ENCODE data around the gene HMX1.

Gene HMX1

GRCh38 chr4:8855818-8856245 is 15.8 kb downstream of the HMX1 start:
- DNase-seq (ENCODE audit: low spot score): no peak

GRCh38 chr4:8854931-8855330 is 16.7 kb downstream of the HMX1 start:
- DNase-seq (ENCODE audit: low spot score): peak; percentile 38

GRCh38 chr4:8854016-8854415 is 17.6 kb downstream of the HMX1 start:
- no peak for DNase-seq (ENCODE audit: low spot score)

GRCh38 chr4:8853249-8853648 is 18.4 kb downstream of the HMX1 start:
- DNase-seq (ENCODE audit: low spot score): no peak

- DNase-seq (ENCODE audit: low spot score): no peak
These were observed 19.4 kb downstream of the HMX1 start for GRCh38 chr4:8852118-8852704.

- no peak for DNase-seq (ENCODE audit: low spot score)
These were observed 20.1 kb downstream of the HMX1 start for GRCh38 chr4:8851321-8852117.

- no peak for DNase-seq (ENCODE audit: low spot score)
These were observed 20.8 kb downstream of the HMX1 start for GRCh38 chr4:8850830-8851188.

GRCh38 chr4:8850074-8850829 is 21.4 kb downstream of the HMX1 start:
- no peak for DNase-seq (ENCODE audit: low spot score)

- DNase-seq (ENCODE audit: low spot score): no peak
These were observed 22.2 kb downstream of the HMX1 start for GRCh38 chr4:8849266-8850073.

- no peak for DNase-seq (ENCODE audit: low spot score)
These were observed 23.0 kb downstream of the HMX1 start for GRCh38 chr4:8848507-8849265.

GRCh38 chr4:8847764-8848163 is 23.9 kb downstream of the HMX1 start:
- no peak for DNase-seq (ENCODE audit: low spot score)

- DNase-seq (ENCODE audit: low spot score): no peak
These were observed 24.3 kb downstream of the HMX1 start for GRCh38 chr4:8847331-8847730.

GRCh38 chr4:8846826-8847225 is 24.8 kb downstream of the HMX1 start:
- no peak for DNase-seq (ENCODE audit: low spot score)

- no peak for DNase-seq (ENCODE audit: low spot score)
These were observed 25.5 kb downstream of the HMX1 start for GRCh38 chr4:8846046-8846720.

GRCh38 chr4:8844976-8845690 is 26.5 kb downstream of the HMX1 start:
- no peak for DNase-seq (ENCODE audit: low spot score)

- no peak for DNase-seq (ENCODE audit: low spot score)
These were observed 28.0 kb downstream of the HMX1 start for GRCh38 chr4:8843597-8843996.

- DNase-seq (ENCODE audit: low spot score): no peak
These were observed 29.0 kb downstream of the HMX1 start for GRCh38 chr4:8842614-8843013.

- no peak for DNase-seq (ENCODE audit: low spot score)
These were observed 29.9 kb downstream of the HMX1 start for GRCh38 chr4:8841678-8842268.

GRCh38 chr4:8840816-8841455 is 30.7 kb downstream of the HMX1 start:
- no peak for DNase-seq (ENCODE audit: low spot score)

Measured in AG08396 (cell line).